Endothelial cell of umbilical vein (primary cell): Measurements from ENCODE around the gene TWIST2. TPM values are rescaled to one million over a fixed set of nuclear protein-coding genes. Genes with fewer than 3 reads are reported as not detected.

Experiments used
- BruUV-seq: library from RNA; stranded (reverse); fragments of 400-500 nt; replicated peaks from 2 replicates; lab custom pipeline; 2021; lab: Mats Ljungman, UMichigan
- CTCF ChIA-PET: fragments of 300-600, 350-600 bp; sonication (Branson Sonifier 250); formaldehyde crosslinking; loops from one replicate; lab custom pipeline; 2021; ENCODE audit warnings: antibody characterized with exemption, inconsistent platforms; lab: Charles Lee
- POLR2A ChIA-PET: fragments of 300-600, 350-600 bp; sonication (Branson Sonifier 250); formaldehyde crosslinking; loops from one replicate; lab custom pipeline; 2021; ENCODE audit warnings: antibody characterized with exemption, inconsistent platforms; lab: Charles Lee
- DNase-seq: peaks from one replicate; pipeline ENCODE4 v3.0.0-alpha.2; 2011; ENCODE audit warnings: low read depth, low spot score
- FAIRE-seq: peaks from 2 replicates; lab custom pipeline; 2011; peaks lifted over from hg19 to GRCh38; lab: Jason Lieb, UNC
- H2AFZ ChIP-seq: 2 replicates; pipeline ENCODE4 v1.6.0; 2012; ENCODE audit warnings: low read depth, low read length, control low read depth, inconsistent platforms
- H3K27ac ChIP-seq: 2 replicates; pipeline ENCODE4 v1.5.1; 2011; ENCODE audit warnings: low read depth, mild to moderate bottlenecking, control low read depth, low read length, moderate library complexity; ENCODE audit not compliant: insufficient read depth
- H3K27me3 ChIP-seq, 2 experiments: 2 replicates each; pipeline versions ENCODE4 v1.6.0 to v1.6.1; 2011; ENCODE audit warnings: low read length in 2 of 2, mixed read lengths in 1 of 2; ENCODE audit not compliant: control insufficient read depth in 2 of 2, insufficient read depth in 2 of 2
- H3K36me3 ChIP-seq, 2 experiments: 2 replicates in 1 of 2; 3 replicates in 1 of 2; pipeline ENCODE4 v1.5.1; 2011; ENCODE audit warnings: low read length in 2 of 2, mild to moderate bottlenecking in 1 of 2, moderate library complexity in 1 of 2; ENCODE audit not compliant: control insufficient read depth in 2 of 2, insufficient read depth in 2 of 2; ENCODE audit errors: extremely low read depth in 1 of 2
- H3K4me1 ChIP-seq: 3 replicates; pipeline ENCODE4 v1.5.1; 2011; ENCODE audit warnings: mild to moderate bottlenecking, low read length; ENCODE audit not compliant: control insufficient read depth, insufficient read depth; ENCODE audit errors: extremely low read depth
- H3K4me2 ChIP-seq: 2 replicates; pipeline ENCODE4 v1.6.1; 2011; ENCODE audit warnings: low read length, control low read depth, mixed read lengths; ENCODE audit not compliant: insufficient read depth
- H3K4me3 ChIP-seq, 3 experiments: fragments of 200-600 bp in 1 of 3; sonication (generic), shearing (Covaris generic) in 1 of 3; replicated peaks in 1 of 3; 2 replicates each; pipeline ENCODE4 v1.5.1; 2011 to 2016; ENCODE audit warnings: control low read depth in 3 of 3, low read length in 3 of 3, mild to moderate bottlenecking in 2 of 3, inconsistent platforms in 1 of 3, low read depth in 1 of 3, moderate library complexity in 1 of 3; ENCODE audit not compliant: insufficient read depth in 1 of 3
- H3K79me2 ChIP-seq: 2 replicates; pipeline ENCODE4 v1.6.0; 2012; ENCODE audit warnings: low read length, inconsistent platforms; ENCODE audit not compliant: control insufficient read depth, insufficient read depth
- H3K9ac ChIP-seq: replicated peaks from 2 replicates; pipeline ENCODE3; 2011; ENCODE audit warnings: low read length, control low read depth; ENCODE audit not compliant: insufficient read depth; ENCODE audit errors: extremely low read depth
- H3K9me1 ChIP-seq: replicated peaks from 3 replicates; pipeline ENCODE4 v1.6.0; 2011; ENCODE audit warnings: mild to moderate bottlenecking, low read length; ENCODE audit not compliant: control insufficient read depth, insufficient read depth; ENCODE audit errors: extremely low read depth
- H3K9me3 ChIP-seq: replicated peaks from 2 replicates; pipeline ENCODE4 v1.5.1; 2012; ENCODE audit warnings: low read length, inconsistent platforms; ENCODE audit not compliant: control insufficient read depth, insufficient read depth
- H4K20me1 ChIP-seq: replicated peaks from 2 replicates; pipeline ENCODE3; 2011; ENCODE audit warnings: mild to moderate bottlenecking, low read length; ENCODE audit not compliant: control insufficient read depth, insufficient read depth; ENCODE audit errors: extremely low read depth
- EZH2 ChIP-seq: IDR thresholded peaks from 2 replicates; pipeline ENCODE4 v1.6.1; 2012; ENCODE audit warnings: borderline replicate concordance, low read depth, mild to moderate bottlenecking, moderate library complexity, low read length, inconsistent platforms; ENCODE audit not compliant: severe bottlenecking
- FOS ChIP-seq: IDR thresholded peaks from 2 replicates; pipeline ENCODE4 v1.6.1; 2011; ENCODE audit warnings: mild to moderate bottlenecking, low read length, moderate library complexity, borderline replicate concordance; ENCODE audit not compliant: insufficient read depth
- GATA2 ChIP-seq: IDR thresholded peaks from 2 replicates; pipeline ENCODE4 v1.7.0; 2011; ENCODE audit warnings: low read depth, mild to moderate bottlenecking, moderate library complexity, mixed read lengths, low read length; ENCODE audit not compliant: insufficient read length, insufficient read depth
- JUN ChIP-seq: IDR thresholded peaks from 2 replicates; pipeline ENCODE4 v1.6.1; 2011; ENCODE audit warnings: borderline replicate concordance, low read depth; ENCODE audit not compliant: insufficient read length, insufficient read depth
- MAX ChIP-seq: IDR thresholded peaks from 2 replicates; pipeline ENCODE4 v1.6.1; 2011; ENCODE audit not compliant: insufficient read depth, insufficient read length
- MYC ChIP-seq: IDR thresholded peaks from one replicate; pipeline ENCODE4 v1.6.1; 2011; ENCODE audit warnings: mild to moderate bottlenecking, low read depth, low read length
- POLR2A ChIP-seq: IDR thresholded peaks from 2 replicates; pipeline ENCODE4 v1.6.1; 2012; ENCODE audit warnings: low read depth, mild to moderate bottlenecking, control low read depth, low read length
- POLR2AphosphoS5 ChIP-seq: IDR thresholded peaks from 2 replicates; pipeline ENCODE4 v1.6.1; 2012; ENCODE audit warnings: low read depth, mild to moderate bottlenecking, control low read depth, low read length, moderate library complexity; ENCODE audit not compliant: insufficient read depth
- dilution Hi-C: fragments of 300-500 bp; cut with MboI; formaldehyde crosslinking; loops from one replicate; pipeline ENCODE4 v1.15.0; 2019; ENCODE audit warnings: low sequenced_read_pairs; ENCODE audit not compliant: extremely low pct_ligation_motif_present
- intact Hi-C: fragments of 100-400 bp; cut with micrococcal nuclease; formaldehyde crosslinking; loops from one replicate; pipeline ENCODE4 v1.10.0; 2022
- polyA plus RNA-seq, 4 experiments: library from polyadenylated mRNA; depleted of rRNA in 3 of 4; stranded (reverse) in 3 of 4; unstranded in 1 of 4; fragments of >200 nt; gene quantifications; 2 replicates each; pipeline versions ENCODE4 v1.2.1 to v1.2.3, GENCODE V29; 2011 to 2012; ENCODE audit warnings: missing spikeins in 1 of 4
- total RNA-seq: library from RNA; stranded (reverse); gene quantifications from 2 replicates; pipeline ENCODE4 v1.2.3, GENCODE V29; 2021
- TF ChIP-seq, protein P1 (sequence below), 2 donors: IDR thresholded peaks; 1 replicate in 1 of 2; 2 replicates in 1 of 2; pipeline ENCODE4 v1.5.1; 2011; ENCODE audit warnings: low read length in 2 of 2, mild to moderate bottlenecking in 2 of 2, moderate library complexity in 2 of 2, control low read depth in 1 of 2, inconsistent platforms in 1 of 2, low read depth in 1 of 2; ENCODE audit not compliant: insufficient read depth in 1 of 2; ENCODE audit errors: extremely low read depth in 1 of 2

TWIST2 gene
- total and polyA plus RNA-seq, 2 donors (not counting 3 experiments of a cell fraction or from before 2014, with no cell fraction given): 2.3 to 3.4 TPM

GRCh38 chr2:238897911-238898311, 50.0 kb downstream of the TWIST2 start:
- no peak for TF ChIP-seq FOS
- no peak for TF ChIP-seq POLR2AphosphoS5
- TF ChIP-seq POLR2A: no peak
- no peak for TF ChIP-seq MYC
- TF ChIP-seq EZH2: no peak
- no peak for TF ChIP-seq JUN
- TF ChIP-seq, protein P1, sequence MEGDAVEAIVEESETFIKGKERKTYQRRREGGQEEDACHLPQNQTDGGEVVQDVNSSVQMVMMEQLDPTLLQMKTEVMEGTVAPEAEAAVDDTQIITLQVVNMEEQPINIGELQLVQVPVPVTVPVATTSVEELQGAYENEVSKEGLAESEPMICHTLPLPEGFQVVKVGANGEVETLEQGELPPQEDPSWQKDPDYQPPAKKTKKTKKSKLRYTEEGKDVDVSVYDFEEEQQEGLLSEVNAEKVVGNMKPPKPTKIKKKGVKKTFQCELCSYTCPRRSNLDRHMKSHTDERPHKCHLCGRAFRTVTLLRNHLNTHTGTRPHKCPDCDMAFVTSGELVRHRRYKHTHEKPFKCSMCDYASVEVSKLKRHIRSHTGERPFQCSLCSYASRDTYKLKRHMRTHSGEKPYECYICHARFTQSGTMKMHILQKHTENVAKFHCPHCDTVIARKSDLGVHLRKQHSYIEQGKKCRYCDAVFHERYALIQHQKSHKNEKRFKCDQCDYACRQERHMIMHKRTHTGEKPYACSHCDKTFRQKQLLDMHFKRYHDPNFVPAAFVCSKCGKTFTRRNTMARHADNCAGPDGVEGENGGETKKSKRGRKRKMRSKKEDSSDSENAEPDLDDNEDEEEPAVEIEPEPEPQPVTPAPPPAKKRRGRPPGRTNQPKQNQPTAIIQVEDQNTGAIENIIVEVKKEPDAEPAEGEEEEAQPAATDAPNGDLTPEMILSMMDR (IDR thresholded peaks at IDR 0.05; ENCODE audit: extremely low read depth in 1 of 2, insufficient read depth in 1 of 2, low read depth in 1 of 2, low read length in 2 of 2): no peak
- no peak for TF ChIP-seq GATA2
- no peak for TF ChIP-seq MAX
- DNase-seq: no peak
- dilution Hi-C loops: no loop called here
- ChIA-PET CTCF (interaction anchor here (1.1 to 1.3 kb wide), 2 partner anchors 48 to 58 kb away, joined by 3 read pairs; no protein-coding TSS in a partner anchor), POLR2A (no interaction called here)
- Histone ChIP-seq H3K79me2 (no peaks in the 10 kb centered on the region), H3K4me3 (no peak overlapping the region), H2AFZ (no peak overlapping the region), H4K20me1 (no peaks in the 10 kb centered on the region), H3K4me1 (peaks cover 12% of the 10 kb centered on the region), H3K36me3 (no peaks in the 10 kb centered on the region), H3K4me2 (no peak overlapping the region), H3K27me3 (no peaks in the 10 kb centered on the region), H3K9me1 (no peaks in the 10 kb centered on the region), H3K27ac (no peak overlapping the region), H3K9me3 (no peaks in the 10 kb centered on the region), H3K9ac (no peak overlapping the region)
- BruUV-seq: no TSS peak
- intact Hi-C loops: no loop called here
- FAIRE-seq: no peak
